ENCODE measurements around the gene ARMC3. TPM values are rescaled to one million over a fixed set of nuclear protein-coding genes. Genes with fewer than 3 reads are reported as not detected.

Gene ARMC3
- total and polyA plus RNA-seq, 9 of the 15 experiments (the other 6 are each of a cell fraction or from before 2014, with no cell fraction given), result 0.33 to 1.1 (median 0.62) TPM

- no peak overlapping the region for H3K27ac ChIP-seq (ENCODE audit: extremely low read depth, low read depth, low read length)
- in situ Hi-C loops (cut with MboI), result loop anchor here (10.0 kb wide), 2 partner anchors 432 to 1002 kb away; no protein-coding TSS in a partner anchor
- peak; percentile 67 for FAIRE-seq
- 0 out of 2 replicates have a peak overlapping the region, but pooled peaks have one; percentile 0 for H2AFZ ChIP-seq (ENCODE audit: low read depth, low read length)
- H4K20me1 ChIP-seq (replicated peaks; ENCODE audit: control insufficient read depth, insufficient read depth, low read length), result no peaks in the 10 kb centered on the region
- 51% methylated on average over 2 of the region's 2 CpGs for WGBS (ENCODE audit: insufficient coverage, low coverage, missing lambda C conversion rate)
- H3K4me2 ChIP-seq (ENCODE audit: insufficient read depth, low read length), result no peak overlapping the region
- intact Hi-C loops (cut with micrococcal nuclease), result loop anchor here (2.0 to 10.0 kb wide), 5 partner anchors 92 to 725 kb away; no protein-coding TSS in a partner anchor
- H3K9me1 ChIP-seq (ENCODE audit: control insufficient read depth, insufficient read depth, low read length), result no peaks in the 10 kb centered on the region
- no peaks in the 10 kb centered on the region for H3K9me3 ChIP-seq (replicated peaks; ENCODE audit: control insufficient read depth, insufficient read depth, low read depth, low read length)
- CTCF ChIA-PET (ENCODE audit: low intra/inter-chr PET ratio), result interaction anchor here (0.6 to 0.8 kb wide), 3 partner anchors 169 to 413 kb away, joined by 3 read pairs; no protein-coding TSS in a partner anchor
- POLR2A ChIA-PET, result no interaction called here
- H3K4me3 ChIP-seq, result no peak overlapping the region
- H3K36me3 ChIP-seq (ENCODE audit: control insufficient read depth, insufficient read depth, low read length), result no peaks in the 10 kb centered on the region
- H3K79me2 ChIP-seq (ENCODE audit: control insufficient read depth, insufficient read depth, low read length), result no peaks in the 10 kb centered on the region
- peak; percentile 70 for ATAC-seq
- no TSS peak for BruUV-seq (replicated peaks)
- no peak overlapping the region for H3K9ac ChIP-seq (ENCODE audit: insufficient read depth in 1 of 2, low read depth in 2 of 2, low read length in 2 of 2)
- DNase-seq (ENCODE audit: extremely low read depth in 1 of 4, low spot score in 3 of 4), result no peak
- H3K4me1 ChIP-seq (replicated peaks in 1 of 2; ENCODE audit: control insufficient read depth in 2 of 2, insufficient read depth in 2 of 2, low read length in 2 of 2), result peaks cover 0 to 3% of the 10 kb centered on the region in 2 experiments; a peak in 1 of 5 replicates
- no peaks in the 10 kb centered on the region for H3K27me3 ChIP-seq (ENCODE audit: control insufficient read depth in 2 of 2, insufficient read depth in 2 of 2, low read length in 2 of 2)
- TF ChIP-seq JUND (IDR thresholded peaks at IDR 0.05; ENCODE audit: borderline replicate concordance, low read depth, low read length) (no peak), JUND (tag; IDR thresholded peaks at IDR 0.05; ENCODE audit: borderline replicate concordance, low read depth, low read length) (no peak), SP2 (IDR thresholded peaks at IDR 0.05; ENCODE audit: extremely low read depth, low read depth, low read length, poor library complexity, severe bottlenecking) (no peak), GABPB1 (CRISPR knock-in tag; IDR thresholded peaks at IDR 0.05) (no peak), DEAF1 (CRISPR knock-in tag; IDR thresholded peaks at IDR 0.05) (peak; percentile 11; the same call in 1 of the 2 replicates), ZNF197 (CRISPR knock-in tag; IDR thresholded peaks at IDR 0.05; ENCODE audit: low read depth) (no peak), REST (IDR thresholded peaks at IDR 0.05; ENCODE audit: borderline replicate concordance) (peak; percentile 60; the same call in 1 of the 2 replicates), REST (CRISPR knock-in tag; IDR thresholded peaks at IDR 0.05; ENCODE audit: low read depth) (no peak), ZNF143 (CRISPR knock-in tag; IDR thresholded peaks at IDR 0.05) (no peak), ZNF766 (CRISPR knock-in tag; conservative IDR thresholded peaks at IDR 0.05) (no peak), ZC3H8 (IDR thresholded peaks at IDR 0.05) (no peak), SMC3 (conservative IDR thresholded peaks at IDR 0.05; ENCODE audit: insufficient read depth, low read depth, low read length) (peak; percentile 23; the same call in 1 of the 2 replicates)
Observed at GRCh38 chr10:22986771-22987542, 59.1 kb downstream of the ARMC3 start.

Measured in K562 (cell line).